ENCODE measurements around the gene AR. TPM values are rescaled to one million over a fixed set of nuclear protein-coding genes. Genes with fewer than 3 reads are reported as not detected.

The AR gene
- total RNA-seq, 2 experiments from 2014 or later: not detected

DNA sequence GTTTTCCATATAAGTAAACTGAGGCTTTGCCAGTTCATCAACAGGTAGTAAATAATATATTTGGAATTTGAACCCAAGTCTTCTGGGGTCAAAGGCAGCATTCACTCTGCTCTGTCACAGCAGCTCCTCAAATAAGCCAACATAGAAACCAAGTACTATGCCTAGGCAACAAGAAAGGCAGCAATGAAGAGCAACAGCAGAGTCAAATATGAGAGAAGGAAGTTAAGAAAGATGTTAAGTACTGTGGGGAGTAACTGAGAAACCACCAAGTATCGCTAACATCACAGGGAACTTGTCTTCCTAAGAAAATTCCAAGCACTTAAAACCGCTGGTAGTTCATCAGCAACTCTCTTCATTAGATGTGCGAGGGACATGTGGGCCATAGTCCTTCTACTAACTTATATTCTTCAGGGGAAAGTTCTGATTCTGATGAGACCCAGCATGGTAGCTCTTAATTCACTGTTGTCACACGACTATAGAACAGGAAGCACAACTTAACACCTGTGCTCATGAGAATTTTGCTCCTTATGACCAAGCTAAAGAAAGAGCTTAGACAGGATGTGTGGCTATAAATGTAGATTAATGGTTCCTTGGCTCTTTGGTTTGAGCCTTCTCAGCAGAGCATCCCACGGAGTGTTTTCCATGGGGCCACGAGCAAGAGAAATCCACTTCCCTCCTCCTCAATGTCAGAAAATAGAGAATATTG lies 107.8 kb downstream of the AR start:
- intact Hi-C loops (cut with DNase I, micrococcal nuclease): no loop called here
- no peaks in the 10 kb centered on the region for H3K27me3 Mint-ChIP-seq

DNA sequence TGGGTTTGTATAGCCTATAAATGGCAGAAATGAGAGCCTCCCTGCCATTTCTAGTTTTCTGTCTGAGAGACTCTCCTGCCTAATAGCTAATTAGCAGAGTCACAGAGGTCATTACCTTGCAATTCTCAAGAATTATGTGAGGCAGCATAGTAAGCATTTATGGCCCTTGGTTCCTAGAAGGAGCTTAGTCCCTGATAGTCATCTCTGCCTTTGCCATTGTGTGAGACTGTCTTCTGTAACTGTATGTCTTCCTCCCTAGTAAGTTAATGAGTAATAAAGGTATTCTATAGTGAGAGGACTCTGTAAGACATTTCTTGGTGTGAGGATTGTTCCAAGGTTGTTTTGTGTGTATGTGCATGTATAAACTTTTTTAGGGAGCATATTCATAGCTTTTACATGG lies 108.7 kb downstream of the AR start:
- H3K4me1 Mint-ChIP-seq (ENCODE audit: low read depth): no peaks in the 10 kb centered on the region
- no peaks in the 10 kb centered on the region for H3K27me3 Mint-ChIP-seq
- H3K27ac Mint-ChIP-seq: no peak overlapping the region
- no peaks in the 10 kb centered on the region for H3K9me3 ChIP-seq (ENCODE audit: control insufficient read depth in 1 of 2, insufficient read depth in 1 of 2, low read length in 2 of 2)
- H3K9me3 Mint-ChIP-seq: no peaks in the 10 kb centered on the region
- POLR2A ChIA-PET: no interaction called here
- H3K4me1 ChIP-seq (ENCODE audit: insufficient read depth, low read length): no peaks in the 10 kb centered on the region
- TF ChIP-seq, protein P1, sequence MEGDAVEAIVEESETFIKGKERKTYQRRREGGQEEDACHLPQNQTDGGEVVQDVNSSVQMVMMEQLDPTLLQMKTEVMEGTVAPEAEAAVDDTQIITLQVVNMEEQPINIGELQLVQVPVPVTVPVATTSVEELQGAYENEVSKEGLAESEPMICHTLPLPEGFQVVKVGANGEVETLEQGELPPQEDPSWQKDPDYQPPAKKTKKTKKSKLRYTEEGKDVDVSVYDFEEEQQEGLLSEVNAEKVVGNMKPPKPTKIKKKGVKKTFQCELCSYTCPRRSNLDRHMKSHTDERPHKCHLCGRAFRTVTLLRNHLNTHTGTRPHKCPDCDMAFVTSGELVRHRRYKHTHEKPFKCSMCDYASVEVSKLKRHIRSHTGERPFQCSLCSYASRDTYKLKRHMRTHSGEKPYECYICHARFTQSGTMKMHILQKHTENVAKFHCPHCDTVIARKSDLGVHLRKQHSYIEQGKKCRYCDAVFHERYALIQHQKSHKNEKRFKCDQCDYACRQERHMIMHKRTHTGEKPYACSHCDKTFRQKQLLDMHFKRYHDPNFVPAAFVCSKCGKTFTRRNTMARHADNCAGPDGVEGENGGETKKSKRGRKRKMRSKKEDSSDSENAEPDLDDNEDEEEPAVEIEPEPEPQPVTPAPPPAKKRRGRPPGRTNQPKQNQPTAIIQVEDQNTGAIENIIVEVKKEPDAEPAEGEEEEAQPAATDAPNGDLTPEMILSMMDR (IDR thresholded peaks at IDR 0.05): no peak
- intact Hi-C loops (cut with DNase I, micrococcal nuclease): no loop called here
- H3K27ac ChIP-seq (ENCODE audit: low read depth in 1 of 2, low read length in 2 of 2): no peak overlapping the region
- no peak overlapping the region for H3K4me3 Mint-ChIP-seq
- CTCF ChIA-PET: no interaction called here
- no peak for ATAC-seq (ENCODE audit: poor library complexity)
- no peak overlapping the region for H3K4me3 ChIP-seq (ENCODE audit: low read length)
- DNase-seq: no peak
- H3K27me3 ChIP-seq (ENCODE audit: control insufficient read depth in 1 of 2, insufficient read depth in 2 of 2, low read length in 2 of 2): no peaks in the 10 kb centered on the region
- H3K36me3 ChIP-seq (ENCODE audit: insufficient read depth, low read length): no peaks in the 10 kb centered on the region
- H3K36me3 Mint-ChIP-seq (ENCODE audit: low read depth): no peaks in the 10 kb centered on the region

More for the DNA sequence above, 107.8 kb downstream of the AR start:
- Histone ChIP-seq H3K9me3 (ENCODE audit: control insufficient read depth in 1 of 2, insufficient read depth in 1 of 2, low read length in 2 of 2) (no peaks in the 10 kb centered on the region), H3K4me1 (ENCODE audit: insufficient read depth, low read length) (no peaks in the 10 kb centered on the region), H3K4me3 (ENCODE audit: low read length) (no peak overlapping the region), H3K27me3 (ENCODE audit: control insufficient read depth in 1 of 2, insufficient read depth in 2 of 2, low read length in 2 of 2) (no peaks in the 10 kb centered on the region), H3K36me3 (ENCODE audit: insufficient read depth, low read length) (no peaks in the 10 kb centered on the region), H3K27ac (ENCODE audit: low read depth in 1 of 2, low read length in 2 of 2) (no peak overlapping the region)
- Mint-ChIP-seq H3K27ac (no peak overlapping the region), H3K4me3 (no peak overlapping the region), H3K36me3 (ENCODE audit: low read depth) (no peaks in the 10 kb centered on the region), H3K4me1 (ENCODE audit: low read depth) (no peaks in the 10 kb centered on the region), H3K9me3 (no peaks in the 10 kb centered on the region)
- TF ChIP-seq, protein P1 (IDR thresholded peaks at IDR 0.05): no peak
- ATAC-seq (ENCODE audit: poor library complexity) (no peak), DNase-seq (no peak)
- ChIA-PET POLR2A (no interaction called here), CTCF (no interaction called here)

GRCh38 chrX:67654301-67654700 lies 110.5 kb downstream of the AR start:
- intact Hi-C loops (cut with DNase I, micrococcal nuclease): no loop called here
- Histone ChIP-seq H3K36me3 (ENCODE audit: insufficient read depth, low read length) (no peaks in the 10 kb centered on the region), H3K9me3 (ENCODE audit: control insufficient read depth in 1 of 2, insufficient read depth in 1 of 2, low read length in 2 of 2) (no peaks in the 10 kb centered on the region), H3K4me1 (ENCODE audit: insufficient read depth, low read length) (no peaks in the 10 kb centered on the region), H3K27ac (ENCODE audit: low read depth in 1 of 2, low read length in 2 of 2) (no peak overlapping the region), H3K27me3 (ENCODE audit: control insufficient read depth in 1 of 2, insufficient read depth in 2 of 2, low read length in 2 of 2) (no peaks in the 10 kb centered on the region), H3K4me3 (ENCODE audit: low read length) (no peak overlapping the region)
- Mint-ChIP-seq H3K27me3 (no peaks in the 10 kb centered on the region), H3K27ac (no peak overlapping the region), H3K4me3 (no peak overlapping the region), H3K9me3 (no peaks in the 10 kb centered on the region), H3K4me1 (ENCODE audit: low read depth) (no peaks in the 10 kb centered on the region), H3K36me3 (ENCODE audit: low read depth) (no peaks in the 10 kb centered on the region)
- TF ChIP-seq, protein P1 (IDR thresholded peaks at IDR 0.05): no peak
- ChIA-PET CTCF (no interaction called here), POLR2A (no interaction called here)
- no peak for ATAC-seq (ENCODE audit: poor library complexity)
- DNase-seq: no peak

Data from CD4-positive, alpha-beta T cell (primary cell).